Jurkat, Clone E6-1 (cell line): ENCODE data around the gene GSTM2.
"Not testable (repeated sequence)": the region's sequence is repeated elsewhere in the genome, so short reads cannot be mapped to it uniquely, and the experiment has no call there.

Experiments
- DNase-seq: peaks from one replicate; pipeline ENCODE4 v3.0.0-alpha.2; 2011; ENCODE audit warnings: low read depth, low spot score
- H3K4me3 ChIP-seq: 2 replicates; pipeline ENCODE4 v1.5.1; 2011; ENCODE audit warnings: mild to moderate bottlenecking, low read length, control low read depth, moderate library complexity

GSTM2 gene

GRCh38 chr1:109704173-109704572, 36.3 kb downstream of the GSTM2 start:
- no peak for DNase-seq
- no peak overlapping the region for H3K4me3 ChIP-seq

GRCh38 chr1:109705411-109705810, 37.6 kb downstream of the GSTM2 start:
- DNase-seq = no peak
- H3K4me3 ChIP-seq = no peak overlapping the region

DNA sequence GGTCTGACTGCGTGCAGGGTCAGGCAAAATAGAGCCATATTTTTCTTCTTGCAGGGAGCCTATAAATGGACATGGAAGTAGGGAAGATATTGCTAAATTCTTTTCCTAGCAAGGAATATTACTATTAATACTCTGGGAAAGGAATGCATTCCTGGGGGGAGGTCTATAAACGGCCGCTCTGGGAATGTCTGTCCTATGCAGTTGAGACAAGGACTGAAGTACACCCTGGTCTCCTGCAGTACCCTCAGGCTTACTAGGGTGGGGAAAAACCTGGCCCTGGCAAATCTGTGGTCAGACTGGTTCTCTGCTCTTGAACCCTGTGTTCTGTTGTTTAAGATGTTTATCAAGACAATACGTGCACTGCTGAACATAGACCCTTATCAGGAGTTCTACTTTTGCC, 41.1 kb downstream of the GSTM2 start:
- H3K4me3 ChIP-seq, DNase-seq: not testable (repeated sequence)

DNA sequence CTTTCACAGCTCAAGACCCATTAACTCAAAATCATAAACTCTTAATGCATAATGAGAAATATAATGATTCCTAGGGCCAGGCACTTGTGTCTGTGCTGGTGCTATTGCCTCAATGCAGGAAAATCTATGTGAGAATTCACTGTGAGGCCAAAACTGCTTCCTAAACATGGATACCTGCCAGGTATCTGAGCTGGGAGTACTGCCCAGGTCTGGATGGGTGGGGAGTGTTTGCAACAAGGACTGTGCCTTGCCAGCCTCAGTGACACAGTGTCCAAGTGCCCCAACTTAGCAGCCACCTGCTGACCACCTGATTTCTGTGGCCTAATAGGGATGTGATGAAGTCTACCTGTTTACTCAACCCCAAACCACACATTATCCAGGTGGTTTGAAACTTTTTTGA, 42.0 kb downstream of the GSTM2 start:
- DNase-seq = not testable (repeated sequence)

GRCh38 chr1:109711593-109712320, 43.9 kb downstream of the GSTM2 start, which contains the start of gene GSTM5:
Gene GSTM5, plus strand, starts transcription at chr1:109712251. Its CDS starts 62 bp downstream, at chr1:109712313.
- H3K4me3 ChIP-seq, DNase-seq: not testable (repeated sequence)

More for the DNA sequence above, 42.0 kb downstream of the GSTM2 start:
- H3K4me3 ChIP-seq = not testable (repeated sequence)

DNA sequence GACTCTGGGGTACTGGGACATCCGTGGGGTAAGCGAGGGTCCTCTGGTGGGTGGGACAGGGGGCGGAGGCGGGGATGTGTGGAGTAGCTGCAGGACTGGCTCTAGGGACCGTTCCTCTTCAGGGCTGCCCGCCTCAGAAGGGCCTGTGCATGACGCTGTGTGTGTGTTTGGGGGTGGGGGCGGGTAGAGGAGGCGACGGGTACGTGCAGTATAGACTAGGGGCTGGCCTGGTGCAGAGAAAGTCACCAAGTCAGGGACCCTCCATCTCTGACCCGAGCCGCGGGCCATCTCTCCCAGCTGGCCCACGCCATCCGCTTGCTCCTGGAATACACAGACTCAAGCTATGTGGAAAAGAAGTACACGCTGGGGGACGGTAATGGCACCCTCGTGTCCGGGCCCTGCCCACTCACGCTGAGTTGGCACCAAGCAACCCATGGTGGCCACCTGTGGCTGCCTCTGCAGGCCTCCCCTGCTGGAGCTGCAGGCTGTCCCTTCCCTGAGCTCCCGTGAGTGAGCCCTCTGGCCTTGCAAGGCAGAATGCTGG, 44.5 kb downstream of the GSTM2 start:
- no peak overlapping the region for H3K4me3 ChIP-seq

GRCh38 chr1:109713636-109714035, 45.8 kb downstream of the GSTM2 start:
- DNase-seq = no peak

More for the DNA sequence above, 44.5 kb downstream of the GSTM2 start:
- DNase-seq = no peak

DNA sequence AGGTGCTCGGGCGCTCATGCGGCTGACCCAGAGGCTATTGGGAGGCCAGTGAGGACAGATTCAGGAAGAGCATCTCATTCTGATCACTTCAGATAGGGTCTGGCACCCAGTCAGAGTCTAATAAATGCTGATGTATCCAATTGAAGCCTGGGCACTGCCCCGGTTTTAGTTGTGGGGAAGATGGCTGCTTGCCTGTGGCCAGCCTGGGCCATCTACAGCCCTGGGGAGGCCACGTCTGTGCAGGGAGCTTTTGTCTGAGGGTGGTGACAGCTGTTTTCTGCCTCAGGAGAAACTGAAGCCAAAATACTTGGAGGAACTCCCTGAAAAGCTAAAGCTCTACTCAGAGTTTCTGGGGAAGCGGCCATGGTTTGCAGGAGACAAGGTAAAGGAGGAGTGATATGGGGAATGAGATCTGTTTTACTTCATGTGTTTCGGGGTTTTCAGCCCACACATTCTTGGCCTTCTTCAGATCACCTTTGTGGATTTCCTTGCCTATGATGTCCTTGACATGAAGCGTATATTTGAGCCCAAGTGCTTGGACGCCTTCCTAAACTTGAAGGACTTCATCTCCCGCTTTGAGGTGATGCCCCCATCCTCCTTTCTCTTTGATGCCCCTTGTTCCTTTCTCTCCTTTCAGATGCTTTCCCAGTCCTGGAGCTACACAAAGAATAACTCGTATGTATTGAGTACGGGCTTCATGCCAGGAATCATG, 47.0 kb downstream of the GSTM2 start:
- no peak for DNase-seq
- H3K4me3 ChIP-seq = no peak overlapping the region

More at GRCh38 chr1:109713636-109714035, 45.8 kb downstream of the GSTM2 start:
- H3K4me3 ChIP-seq = no peak overlapping the region

GRCh38 chr1:109716121-109716520, 48.3 kb downstream of the GSTM2 start:
- DNase-seq = no peak
- no peak overlapping the region for H3K4me3 ChIP-seq

GRCh38 chr1:109716570-109717090, 48.8 kb downstream of the GSTM2 start:
- no peak for DNase-seq
- no peak overlapping the region for H3K4me3 ChIP-seq

DNA sequence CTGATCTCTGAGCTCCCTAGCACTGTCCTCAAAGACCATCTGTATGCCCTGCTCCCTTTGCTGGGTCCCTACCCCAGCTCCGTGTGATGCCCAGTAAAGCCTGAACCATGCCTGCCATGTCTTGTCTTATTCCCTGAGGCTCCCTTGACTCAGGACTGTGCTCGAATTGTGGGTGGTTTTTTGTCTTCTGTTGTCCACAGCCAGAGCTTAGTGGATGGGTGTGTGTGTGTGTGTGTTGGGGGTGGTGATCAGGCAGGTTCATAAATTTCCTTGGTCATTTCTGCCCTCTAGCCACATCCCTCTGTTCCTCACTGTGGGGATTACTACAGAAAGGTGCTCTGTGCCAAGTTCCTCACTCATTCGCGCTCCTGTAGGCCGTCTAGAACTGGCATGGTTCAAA, 49.9 kb downstream of the GSTM2 start:
- H3K4me3 ChIP-seq = no peak overlapping the region
- DNase-seq = no peak

GRCh38 chr1:109718495-109718894, 50.6 kb downstream of the GSTM2 start:
- no peak overlapping the region for H3K4me3 ChIP-seq
- no peak for DNase-seq

DNA sequence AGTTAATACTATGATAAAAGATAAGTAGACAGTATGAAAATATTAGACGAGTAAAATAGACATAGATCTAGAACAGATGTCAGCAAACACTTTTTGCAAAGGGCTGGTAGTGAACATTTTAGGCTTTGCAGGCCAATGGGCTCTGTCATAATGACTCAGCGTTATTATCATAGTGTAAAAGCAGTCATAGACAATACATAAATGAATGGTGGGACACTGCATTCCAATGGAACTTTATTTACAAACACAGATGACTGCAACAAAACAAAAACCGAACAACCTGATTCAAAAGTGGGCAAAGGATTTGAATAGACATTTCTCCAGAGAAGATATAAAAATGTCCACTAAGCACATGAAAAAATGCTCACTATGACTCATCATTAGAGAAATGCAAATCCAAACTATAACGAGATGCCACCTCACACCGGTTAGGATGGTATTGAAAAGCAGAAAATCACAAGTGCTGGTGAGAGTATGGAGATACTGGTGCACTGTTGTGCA, 51.5 kb downstream of the GSTM2 start:
- no peak for DNase-seq
- no peak overlapping the region for H3K4me3 ChIP-seq

DNA sequence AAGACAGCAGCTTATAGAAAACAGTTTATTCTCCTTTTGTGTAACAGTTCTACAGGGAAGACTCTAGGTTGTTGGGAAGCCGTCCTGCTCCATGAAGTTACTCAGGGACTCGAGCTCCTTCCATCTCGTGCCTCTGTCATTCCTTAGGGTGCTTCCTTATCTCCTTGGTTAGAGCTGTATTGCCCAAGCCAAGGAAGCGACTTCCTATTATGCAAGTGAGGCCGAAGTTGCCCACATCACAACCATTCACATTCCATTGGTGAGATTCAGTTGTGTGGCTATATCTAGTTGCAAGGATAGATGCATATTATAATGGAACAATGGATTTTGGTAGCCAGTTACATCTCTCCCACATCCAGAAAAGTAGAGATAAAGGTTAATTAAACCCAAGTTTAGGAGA, 53.2 kb downstream of the GSTM2 start:
- no peak overlapping the region for H3K4me3 ChIP-seq
- DNase-seq = no peak

DNA sequence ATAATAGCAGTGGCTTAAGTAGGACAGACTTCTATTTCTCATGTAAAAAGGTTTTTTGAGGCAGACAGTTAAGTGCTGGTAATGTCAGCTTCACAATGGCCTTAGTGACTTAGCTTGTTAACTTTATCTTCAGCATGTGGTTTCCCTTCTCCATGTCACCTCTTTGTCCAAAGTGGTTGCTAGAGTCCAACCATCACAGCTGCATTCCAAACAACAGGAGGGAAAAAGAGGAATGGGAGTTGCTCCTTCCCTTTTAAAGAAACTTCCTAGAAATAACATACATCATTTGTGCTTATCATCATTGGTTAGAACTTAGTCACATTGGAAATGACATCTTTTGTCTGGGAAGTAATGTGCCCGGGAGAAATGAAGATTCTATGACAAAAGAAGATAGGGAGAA, 54.1 kb downstream of the GSTM2 start:
- DNase-seq = no peak
- H3K4me3 ChIP-seq = no peak overlapping the region

DNA sequence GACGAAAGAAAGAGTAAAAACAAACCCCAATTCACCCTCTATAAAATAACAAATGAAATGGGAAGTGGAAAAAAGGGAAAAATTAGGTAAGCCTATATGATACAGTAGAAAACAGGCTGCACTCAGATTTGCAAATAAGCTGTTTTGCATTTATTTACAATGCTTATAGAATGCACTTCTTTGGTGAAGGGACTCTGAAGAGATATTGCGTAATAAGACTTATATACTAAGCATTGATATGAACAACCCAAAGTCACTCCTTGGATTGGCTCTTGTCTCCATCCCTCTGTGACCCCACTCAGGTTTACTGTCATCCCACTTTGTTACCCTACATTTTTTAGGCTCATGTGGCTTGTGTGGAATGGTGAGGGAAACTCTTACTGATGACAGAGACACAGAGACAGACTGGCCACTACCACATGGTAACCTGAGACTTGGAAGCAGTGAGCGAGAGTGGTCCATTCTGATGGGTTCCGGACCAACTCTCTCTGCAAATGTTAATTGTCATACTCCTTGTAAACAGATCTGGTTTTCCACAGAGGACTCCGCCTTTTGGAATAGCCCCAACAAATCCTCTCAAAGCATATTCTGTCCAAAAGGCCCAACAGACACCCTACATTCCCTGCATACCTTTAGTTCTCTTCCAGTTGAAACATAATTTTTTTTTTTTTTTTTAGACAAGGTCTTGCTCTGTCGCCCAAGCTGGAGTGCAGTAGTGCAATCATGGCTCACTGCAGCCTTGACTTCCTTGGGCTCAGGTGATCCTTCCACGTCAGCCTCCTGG, 55.2 kb downstream of the GSTM2 start:
- H3K4me3 ChIP-seq = no peak overlapping the region
- DNase-seq = no peak
